Measurements from ENCODE around the gene GNG7.

The GNG7 gene

DNA sequence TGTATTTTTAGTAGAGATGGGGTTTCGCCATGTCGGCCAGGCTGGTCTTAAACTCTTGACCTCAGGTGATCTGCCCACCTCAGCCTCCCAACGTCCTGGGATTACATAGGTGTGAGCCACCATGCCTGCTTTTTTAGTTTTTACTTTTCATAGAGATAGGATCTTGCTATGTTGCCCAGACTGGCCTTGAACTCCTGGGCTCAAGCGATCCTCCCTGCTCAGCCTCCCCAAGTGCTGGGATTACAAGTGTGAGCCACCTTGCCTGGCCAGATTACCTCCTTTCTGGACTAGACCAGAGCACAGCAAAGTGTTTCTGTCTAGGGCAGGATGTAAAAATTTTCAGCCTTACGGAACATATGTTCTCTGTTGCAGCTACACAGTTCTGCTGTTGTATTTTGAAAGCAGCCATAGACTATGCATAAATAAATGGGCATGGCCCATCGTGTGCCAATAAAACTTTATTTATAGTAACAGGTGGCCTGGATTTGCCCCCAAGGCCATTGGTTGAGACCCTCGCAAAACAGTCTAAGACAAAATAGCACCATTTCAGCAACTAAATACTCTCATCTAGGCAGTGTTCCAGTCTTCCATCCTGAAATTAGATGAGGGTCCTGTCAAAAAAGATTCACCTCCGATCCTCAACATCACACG is 36.0 kb downstream of the GNG7 start:
- no peak overlapping the region for H2AFZ ChIP-seq (ENCODE audit: low read depth, low read length)
- no peak overlapping the region for H3K27ac ChIP-seq (ENCODE audit: low read length)
- H3K4me1 ChIP-seq (ENCODE audit: insufficient read depth, low read length) = no peaks in the 10 kb centered on the region
- no peak for ATAC-seq (ENCODE audit: insufficient read depth, low read depth)
- H3K27me3 ChIP-seq (ENCODE audit: insufficient read depth, low read length, poor library complexity) = no peaks in the 10 kb centered on the region
- no peaks in the 10 kb centered on the region for H3K79me2 ChIP-seq (ENCODE audit: insufficient read depth, low read length)
- no peak overlapping the region for H3K4me2 ChIP-seq (ENCODE audit: insufficient read depth, low read length)
- H3K36me3 ChIP-seq (ENCODE audit: insufficient read depth, low read length) = no peaks in the 10 kb centered on the region
- TF ChIP-seq, protein P1, sequence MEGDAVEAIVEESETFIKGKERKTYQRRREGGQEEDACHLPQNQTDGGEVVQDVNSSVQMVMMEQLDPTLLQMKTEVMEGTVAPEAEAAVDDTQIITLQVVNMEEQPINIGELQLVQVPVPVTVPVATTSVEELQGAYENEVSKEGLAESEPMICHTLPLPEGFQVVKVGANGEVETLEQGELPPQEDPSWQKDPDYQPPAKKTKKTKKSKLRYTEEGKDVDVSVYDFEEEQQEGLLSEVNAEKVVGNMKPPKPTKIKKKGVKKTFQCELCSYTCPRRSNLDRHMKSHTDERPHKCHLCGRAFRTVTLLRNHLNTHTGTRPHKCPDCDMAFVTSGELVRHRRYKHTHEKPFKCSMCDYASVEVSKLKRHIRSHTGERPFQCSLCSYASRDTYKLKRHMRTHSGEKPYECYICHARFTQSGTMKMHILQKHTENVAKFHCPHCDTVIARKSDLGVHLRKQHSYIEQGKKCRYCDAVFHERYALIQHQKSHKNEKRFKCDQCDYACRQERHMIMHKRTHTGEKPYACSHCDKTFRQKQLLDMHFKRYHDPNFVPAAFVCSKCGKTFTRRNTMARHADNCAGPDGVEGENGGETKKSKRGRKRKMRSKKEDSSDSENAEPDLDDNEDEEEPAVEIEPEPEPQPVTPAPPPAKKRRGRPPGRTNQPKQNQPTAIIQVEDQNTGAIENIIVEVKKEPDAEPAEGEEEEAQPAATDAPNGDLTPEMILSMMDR (IDR thresholded peaks at IDR 0.05; ENCODE audit: borderline replicate concordance, extremely low read depth, low read length, poor library complexity, severe bottlenecking) = no peak
- TF ChIP-seq EZH2 (IDR thresholded peaks at IDR 0.05; ENCODE audit: borderline replicate concordance, low read depth, low read length, severe bottlenecking) = no peak
- no peak for DNase-seq
- H3K4me3 ChIP-seq (ENCODE audit: low read depth in 1 of 2, low read length in 2 of 2) = no peak overlapping the region
- H3K9me3 ChIP-seq (ENCODE audit: insufficient read depth, low read length, severe bottlenecking) = no peaks in the 10 kb centered on the region
- no peaks in the 10 kb centered on the region for H4K20me1 ChIP-seq (ENCODE audit: insufficient read depth, low read length)
- H3K9ac ChIP-seq (ENCODE audit: low read depth, low read length) = no peak overlapping the region

DNA sequence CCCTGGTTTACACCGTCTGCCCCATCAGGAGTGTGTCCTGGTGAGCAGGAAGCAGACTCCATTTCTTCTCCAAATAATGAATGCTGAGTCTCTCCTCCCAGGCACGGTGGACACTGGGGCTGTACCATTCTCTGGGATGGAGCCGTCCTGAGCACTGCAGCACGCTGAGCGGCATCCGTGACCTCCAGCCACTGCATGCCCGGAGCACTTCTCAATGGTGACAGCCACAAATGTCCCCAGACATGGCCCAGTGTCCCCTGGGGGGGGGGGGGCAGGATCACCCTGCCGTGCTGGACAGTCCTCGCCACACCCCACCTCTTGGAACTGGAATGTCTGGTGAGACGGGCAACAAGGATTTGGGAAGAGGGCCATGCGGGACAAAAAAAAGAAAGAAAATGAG is 37.4 kb downstream of the GNG7 start:
- no peaks in the 10 kb centered on the region for H3K36me3 ChIP-seq (ENCODE audit: insufficient read depth, low read length)
- no peaks in the 10 kb centered on the region for H3K79me2 ChIP-seq (ENCODE audit: insufficient read depth, low read length)
- no peak for TF ChIP-seq EZH2 (IDR thresholded peaks at IDR 0.05; ENCODE audit: borderline replicate concordance, low read depth, low read length, severe bottlenecking)
- TF ChIP-seq, protein P1 (IDR thresholded peaks at IDR 0.05; ENCODE audit: borderline replicate concordance, extremely low read depth, low read length, poor library complexity, severe bottlenecking) = no peak
- no peaks in the 10 kb centered on the region for H3K4me1 ChIP-seq (ENCODE audit: insufficient read depth, low read length)
- ATAC-seq (ENCODE audit: insufficient read depth, low read depth) (no peak), DNase-seq (no peak)
- H3K27me3 ChIP-seq (ENCODE audit: insufficient read depth, low read length, poor library complexity) = no peaks in the 10 kb centered on the region
- no peak overlapping the region for H2AFZ ChIP-seq (ENCODE audit: low read depth, low read length)
- H3K27ac ChIP-seq (ENCODE audit: low read length) = no peak overlapping the region
- H3K9me3 ChIP-seq (ENCODE audit: insufficient read depth, low read length, severe bottlenecking) = no peaks in the 10 kb centered on the region
- no peaks in the 10 kb centered on the region for H4K20me1 ChIP-seq (ENCODE audit: insufficient read depth, low read length)
- no peak overlapping the region for H3K9ac ChIP-seq (ENCODE audit: low read depth, low read length)
- H3K4me2 ChIP-seq (ENCODE audit: insufficient read depth, low read length) = no peak overlapping the region
- H3K4me3 ChIP-seq (ENCODE audit: low read depth in 1 of 2, low read length in 2 of 2) = no peak overlapping the region

DNA sequence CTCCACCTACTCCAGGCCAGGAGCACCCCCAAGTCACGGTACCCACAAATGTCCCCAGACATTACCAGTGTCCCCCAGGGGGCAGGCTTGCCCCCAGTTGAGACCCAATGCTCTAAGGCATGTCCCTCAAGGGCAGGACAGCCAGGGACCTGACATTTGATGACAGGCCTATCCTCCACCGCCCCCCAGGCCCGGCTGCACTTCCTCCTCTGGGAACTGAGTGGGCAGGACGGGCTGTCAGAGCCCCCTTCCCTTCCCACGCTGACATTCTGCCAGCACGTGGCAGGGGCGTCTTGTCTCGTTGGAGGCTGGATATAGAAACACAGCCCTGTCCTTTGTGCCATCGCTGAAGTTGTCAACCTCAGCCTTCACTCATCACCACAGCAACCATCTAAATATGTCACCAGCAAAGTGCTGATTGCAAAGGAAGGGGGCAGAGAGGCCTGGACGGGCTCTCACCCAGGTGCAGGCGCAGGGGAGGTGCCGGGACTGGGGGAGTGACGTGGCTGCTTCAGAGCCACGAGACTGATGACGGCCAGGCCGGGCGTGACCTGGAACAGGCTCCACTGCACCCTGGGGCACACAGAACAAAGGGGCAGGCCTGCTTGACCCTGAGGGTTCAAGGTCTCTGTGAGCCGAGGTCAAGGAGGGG is 38.4 kb downstream of the GNG7 start:
- Histone ChIP-seq H3K36me3 (ENCODE audit: insufficient read depth, low read length) (no peaks in the 10 kb centered on the region), H3K4me3 (ENCODE audit: low read depth in 1 of 2, low read length in 2 of 2) (no peak overlapping the region), H3K9me3 (ENCODE audit: insufficient read depth, low read length, severe bottlenecking) (no peaks in the 10 kb centered on the region), H2AFZ (ENCODE audit: low read depth, low read length) (no peak overlapping the region), H4K20me1 (ENCODE audit: insufficient read depth, low read length) (no peaks in the 10 kb centered on the region), H3K27ac (ENCODE audit: low read length) (no peak overlapping the region), H3K79me2 (ENCODE audit: insufficient read depth, low read length) (no peaks in the 10 kb centered on the region), H3K4me1 (ENCODE audit: insufficient read depth, low read length) (no peaks in the 10 kb centered on the region), H3K9ac (ENCODE audit: low read depth, low read length) (no peak overlapping the region), H3K4me2 (ENCODE audit: insufficient read depth, low read length) (no peak overlapping the region), H3K27me3 (ENCODE audit: insufficient read depth, low read length, poor library complexity) (no peaks in the 10 kb centered on the region)
- ATAC-seq (ENCODE audit: insufficient read depth, low read depth) (no peak), DNase-seq (no peak)
- TF ChIP-seq EZH2 (IDR thresholded peaks at IDR 0.05; ENCODE audit: borderline replicate concordance, low read depth, low read length, severe bottlenecking) = no peak
- TF ChIP-seq, protein P1 (IDR thresholded peaks at IDR 0.05; ENCODE audit: borderline replicate concordance, extremely low read depth, low read length, poor library complexity, severe bottlenecking) = peak; percentile 22
